Fibroblast of lung (primary cell): ENCODE data around the gene DNAJC9. TPM values are rescaled to one million over a fixed set of nuclear protein-coding genes. Genes with fewer than 3 reads are reported as not detected.

Experiments used
- DNase-seq, 2 donors: peaks; one replicate each; pipeline versions ENCODE4 v3.0.0 to v3.0.0-alpha.2; 2010; ENCODE audit warnings: low read depth in 2 of 2
- H2AFZ ChIP-seq: 2 replicates; pipeline ENCODE4 v1.5.1; 2012; ENCODE audit warnings: low read length, control low read depth, inconsistent platforms
- H3K27ac ChIP-seq: 2 replicates; pipeline ENCODE4 v1.5.1; 2011; ENCODE audit warnings: low read length, control low read depth; ENCODE audit not compliant: insufficient read depth
- H3K27me3 ChIP-seq: 2 replicates; pipeline ENCODE4 v1.5.1; 2011; ENCODE audit warnings: mild to moderate bottlenecking, low read length; ENCODE audit not compliant: control insufficient read depth, insufficient read depth
- H3K36me3 ChIP-seq: 2 replicates; pipeline ENCODE4 v1.5.1; 2011; ENCODE audit warnings: low read length; ENCODE audit not compliant: control insufficient read depth, insufficient read depth
- H3K4me1 ChIP-seq: 2 replicates; pipeline ENCODE4 v1.5.1; 2011; ENCODE audit warnings: low read length; ENCODE audit not compliant: control insufficient read depth, insufficient read depth; ENCODE audit errors: extremely low read depth
- H3K4me2 ChIP-seq: 2 replicates; pipeline ENCODE4 v1.5.1; 2011; ENCODE audit warnings: low read length, control low read depth; ENCODE audit not compliant: insufficient read depth; ENCODE audit errors: extremely low read depth
- H3K4me3 ChIP-seq, 4 experiments: fragments of 200-600 bp in 1 of 4; sonication (generic) in 1 of 4; replicated peaks in 1 of 4; 2 replicates each; pipeline ENCODE4 v1.5.1; 2011 to 2016; ENCODE audit warnings: low read length in 4 of 4, low read depth in 3 of 4, mild to moderate bottlenecking in 3 of 4, control low read depth in 2 of 4, inconsistent platforms in 1 of 4, mixed read lengths in 1 of 4; ENCODE audit not compliant: insufficient read depth in 1 of 4; ENCODE audit errors: control extremely low read depth in 1 of 4
- H3K79me2 ChIP-seq: 2 replicates; pipeline ENCODE4 v1.5.1; 2012; ENCODE audit warnings: mild to moderate bottlenecking, low read length, inconsistent platforms; ENCODE audit not compliant: control insufficient read depth, insufficient read depth
- H3K9ac ChIP-seq: 2 replicates; pipeline ENCODE4 v1.5.1; 2011; ENCODE audit warnings: mild to moderate bottlenecking, low read length, control low read depth; ENCODE audit not compliant: insufficient read depth
- H3K9me3 ChIP-seq: 2 replicates; pipeline ENCODE4 v1.5.1; 2012; ENCODE audit warnings: low read depth, low read length; ENCODE audit not compliant: control insufficient read depth, insufficient read depth
- H4K20me1 ChIP-seq: 2 replicates; pipeline ENCODE4 v1.5.1; 2011; ENCODE audit warnings: low read length; ENCODE audit not compliant: control insufficient read depth, insufficient read depth; ENCODE audit errors: extremely low read depth
- EZH2 ChIP-seq: IDR thresholded peaks from 2 replicates; pipeline ENCODE4 v1.5.1; 2012; ENCODE audit warnings: low read length, control low read depth, mild to moderate bottlenecking; ENCODE audit errors: missing control alignments
- polyA plus RNA-seq, 2 donors: library from polyadenylated mRNA; depleted of rRNA in 1 of 2; stranded (reverse) in 1 of 2; unstranded in 1 of 2; fragments of >200 nt; gene quantifications; 2 replicates each; pipeline ENCODE4 v1.2.1, GENCODE V29; 2011 to 2012; ENCODE audit warnings: missing spikeins in 1 of 2
- total RNA-seq: library from RNA; depleted of rRNA; stranded (reverse); fragments of >200 nt; gene quantifications from 2 replicates; pipeline ENCODE4 v1.2.1, GENCODE V29; 2014
- TF ChIP-seq, protein P1 (sequence below), 2 donors: IDR thresholded peaks in 1 of 2; conservative IDR thresholded peaks in 1 of 2; 1 replicate in 1 of 2; 2 replicates in 1 of 2; pipeline ENCODE4 v1.5.1; 2011 to 2012; ENCODE audit warnings: low read length in 2 of 2, control low read depth in 1 of 2, inconsistent platforms in 1 of 2, low read depth in 1 of 2, mild to moderate bottlenecking in 1 of 2

Gene DNAJC9
- total and polyA plus RNA-seq, 2 donors (not counting 1 experiment from before 2014, with no cell fraction given) = 14.5 to 16.3 TPM

DNA sequence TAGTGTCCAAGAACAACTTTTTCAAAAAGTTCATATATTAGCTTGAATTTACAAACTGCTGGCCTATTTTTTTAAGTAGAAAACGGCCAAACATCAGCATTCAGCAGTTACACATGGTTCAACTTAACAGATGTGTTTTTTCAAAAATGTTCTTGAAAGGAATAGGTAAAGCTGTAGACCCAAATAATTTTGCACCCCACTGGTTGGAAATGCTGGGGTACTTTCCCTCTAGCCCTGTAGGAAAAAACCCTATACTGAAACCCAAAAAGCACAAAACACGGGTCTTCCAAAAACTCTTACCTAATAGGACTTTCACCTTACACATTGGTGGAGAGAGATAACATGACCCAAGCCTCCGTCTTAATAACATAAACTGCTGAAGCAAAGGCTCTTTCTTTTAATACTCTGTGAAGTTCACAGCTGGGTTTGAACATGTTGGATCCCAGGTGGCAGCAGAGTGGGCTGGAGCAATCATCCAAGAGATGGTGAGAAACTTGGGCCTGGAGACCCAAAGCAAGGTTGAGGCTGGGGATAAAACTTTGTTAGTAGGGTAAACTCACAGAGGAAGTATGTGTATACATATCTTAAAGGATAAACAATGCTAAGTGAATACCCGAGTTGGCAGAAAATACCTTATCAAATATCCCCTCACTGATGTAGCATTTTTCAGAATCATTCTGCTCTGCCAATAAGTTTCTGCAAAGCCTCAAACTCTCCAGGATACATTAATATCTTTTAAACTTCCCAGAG is 629 bp upstream of the DNAJC9 start:
- peaks cover 52% of the 10 kb centered on the region for H3K79me2 ChIP-seq
- H3K4me3 ChIP-seq = peak overlapping the region; percentile 76 to 93 (median 86)
- no peaks in the 10 kb centered on the region for H3K9me3 ChIP-seq
- H3K27ac ChIP-seq = peak overlapping the region; percentile 84
- no peaks in the 10 kb centered on the region for H3K27me3 ChIP-seq
- H2AFZ ChIP-seq = no peak overlapping the region
- H4K20me1 ChIP-seq = no peaks in the 10 kb centered on the region
- H3K9ac ChIP-seq = peak overlapping the region; percentile 34
- DNase-seq = no peak
- peaks cover 5% of the 10 kb centered on the region for H3K36me3 ChIP-seq
- H3K4me2 ChIP-seq = peak overlapping the region; percentile 90
- H3K4me1 ChIP-seq = peaks cover 8% of the 10 kb centered on the region
- TF ChIP-seq, protein P1, sequence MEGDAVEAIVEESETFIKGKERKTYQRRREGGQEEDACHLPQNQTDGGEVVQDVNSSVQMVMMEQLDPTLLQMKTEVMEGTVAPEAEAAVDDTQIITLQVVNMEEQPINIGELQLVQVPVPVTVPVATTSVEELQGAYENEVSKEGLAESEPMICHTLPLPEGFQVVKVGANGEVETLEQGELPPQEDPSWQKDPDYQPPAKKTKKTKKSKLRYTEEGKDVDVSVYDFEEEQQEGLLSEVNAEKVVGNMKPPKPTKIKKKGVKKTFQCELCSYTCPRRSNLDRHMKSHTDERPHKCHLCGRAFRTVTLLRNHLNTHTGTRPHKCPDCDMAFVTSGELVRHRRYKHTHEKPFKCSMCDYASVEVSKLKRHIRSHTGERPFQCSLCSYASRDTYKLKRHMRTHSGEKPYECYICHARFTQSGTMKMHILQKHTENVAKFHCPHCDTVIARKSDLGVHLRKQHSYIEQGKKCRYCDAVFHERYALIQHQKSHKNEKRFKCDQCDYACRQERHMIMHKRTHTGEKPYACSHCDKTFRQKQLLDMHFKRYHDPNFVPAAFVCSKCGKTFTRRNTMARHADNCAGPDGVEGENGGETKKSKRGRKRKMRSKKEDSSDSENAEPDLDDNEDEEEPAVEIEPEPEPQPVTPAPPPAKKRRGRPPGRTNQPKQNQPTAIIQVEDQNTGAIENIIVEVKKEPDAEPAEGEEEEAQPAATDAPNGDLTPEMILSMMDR (conservative IDR thresholded peaks at IDR 0.05 in 1 of 2, IDR thresholded peaks at IDR 0.05 in 1 of 2; ENCODE audit: low read depth in 1 of 2, low read length in 2 of 2) = no peak
- TF ChIP-seq EZH2 = no peak

DNA sequence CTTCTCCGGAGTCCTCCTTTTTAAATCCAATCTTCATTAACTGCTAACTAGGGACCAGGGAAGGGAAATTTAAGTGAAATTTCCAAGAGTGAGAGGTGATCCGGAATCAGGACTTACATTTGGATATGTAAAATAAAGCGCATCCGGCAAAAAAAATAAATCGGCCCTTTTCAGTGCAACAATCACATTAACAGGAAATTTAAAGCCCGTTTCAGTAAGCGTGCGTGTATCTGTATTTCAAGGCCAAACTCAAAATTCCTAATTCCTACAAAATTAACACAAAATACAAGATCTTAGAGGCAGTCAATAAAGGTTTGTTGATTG is 771 bp downstream of the DNAJC9 start:
- no peaks in the 10 kb centered on the region for H3K9me3 ChIP-seq
- H3K27ac ChIP-seq = peak overlapping the region; percentile 84
- H3K4me1 ChIP-seq = peaks cover 8% of the 10 kb centered on the region
- H3K4me3 ChIP-seq = peak overlapping the region; percentile 76 to 93 (median 86)
- H3K79me2 ChIP-seq = peaks cover 42% of the 10 kb centered on the region
- H3K27me3 ChIP-seq = no peaks in the 10 kb centered on the region
- TF ChIP-seq EZH2 = no peak
- no peaks in the 10 kb centered on the region for H4K20me1 ChIP-seq
- peak in 1 of 2 donors; percentile 11 for DNase-seq
- H2AFZ ChIP-seq = no peak overlapping the region
- peaks cover 5% of the 10 kb centered on the region for H3K36me3 ChIP-seq
- peak overlapping the region; percentile 53 for H3K4me2 ChIP-seq
- peak overlapping the region; percentile 78 for H3K9ac ChIP-seq

DNA sequence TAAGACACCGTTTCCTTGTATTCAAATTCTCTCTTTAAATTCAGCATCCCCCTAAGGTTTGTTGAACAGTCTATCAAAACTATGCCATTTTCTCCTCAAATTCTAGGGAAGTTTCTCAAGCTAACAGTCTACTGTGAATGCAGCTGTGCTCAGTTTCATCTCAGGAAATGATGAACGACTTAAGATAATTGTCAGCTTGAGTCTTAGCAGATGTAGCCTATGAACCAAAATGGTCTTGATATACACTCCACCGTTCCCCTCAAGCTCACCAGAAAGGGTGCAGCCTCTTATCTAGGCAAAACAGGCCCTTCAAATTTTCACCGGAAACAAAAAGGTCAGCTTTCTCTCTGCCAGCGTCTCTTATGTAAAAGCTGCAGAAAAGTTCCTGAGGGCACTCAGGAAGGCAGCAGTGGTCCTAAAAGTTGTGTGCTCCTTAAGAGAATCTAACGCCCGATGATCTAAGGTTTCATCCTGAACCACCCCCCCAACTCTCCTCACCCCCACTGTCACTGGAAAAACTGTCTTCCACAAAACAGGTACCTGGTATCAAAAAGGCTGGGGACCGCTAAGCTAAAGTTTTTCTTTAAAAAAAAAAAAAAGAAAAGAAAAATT is 2.1 kb downstream of the DNAJC9 start:
- Histone ChIP-seq H2AFZ (no peak overlapping the region), H3K4me2 (peak overlapping the region; percentile 76), H3K9ac (no peak overlapping the region), H3K9me3 (no peaks in the 10 kb centered on the region), H3K4me1 (peaks cover 8% of the 10 kb centered on the region), H3K27ac (no peak overlapping the region), H3K4me3 (peak overlapping the region; percentile 25 to 93 (median 82)), H3K27me3 (no peaks in the 10 kb centered on the region), H3K36me3 (peaks cover 2% of the 10 kb centered on the region), H4K20me1 (no peaks in the 10 kb centered on the region), H3K79me2 (peaks cover 30% of the 10 kb centered on the region)
- no peak for DNase-seq
- no peak for TF ChIP-seq EZH2
- TF ChIP-seq, protein P1 (conservative IDR thresholded peaks at IDR 0.05 in 1 of 2, IDR thresholded peaks at IDR 0.05 in 1 of 2; ENCODE audit: low read depth in 1 of 2, low read length in 2 of 2) = no peak
